GM18861 (cell line): ENCODE results near the gene TAF3.

ENCODE experiments used
- ATAC-seq: cut with Tn5 transposase; IDR thresholded peaks from one replicate; pipeline ENCODE4 v1.9.1; 2021; ENCODE audit not compliant: unreplicated experiment

The TAF3 gene

GRCh38 chr10:7876541-7877127 is 58.3 kb downstream of the TAF3 start:
- ATAC-seq: no peak

DNA sequence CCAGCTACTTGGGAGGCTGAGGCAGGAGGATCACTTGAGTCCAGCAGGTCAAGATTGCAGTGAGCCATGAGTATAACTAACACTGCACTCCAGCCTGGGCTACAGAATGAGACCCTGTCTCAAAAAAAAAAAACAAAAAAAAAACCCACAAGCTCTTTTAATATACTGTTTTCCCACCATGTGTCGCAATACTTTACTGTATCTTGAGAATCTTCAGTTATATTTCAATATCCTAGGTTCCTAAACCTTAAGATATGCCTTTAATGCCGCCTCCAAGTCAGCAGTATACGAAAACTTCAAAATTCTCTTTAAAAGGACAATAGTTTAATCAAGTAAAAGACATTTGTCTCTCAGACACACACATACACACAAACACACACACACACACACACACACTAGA is 62.8 kb downstream of the TAF3 start:
- no peak for ATAC-seq

DNA sequence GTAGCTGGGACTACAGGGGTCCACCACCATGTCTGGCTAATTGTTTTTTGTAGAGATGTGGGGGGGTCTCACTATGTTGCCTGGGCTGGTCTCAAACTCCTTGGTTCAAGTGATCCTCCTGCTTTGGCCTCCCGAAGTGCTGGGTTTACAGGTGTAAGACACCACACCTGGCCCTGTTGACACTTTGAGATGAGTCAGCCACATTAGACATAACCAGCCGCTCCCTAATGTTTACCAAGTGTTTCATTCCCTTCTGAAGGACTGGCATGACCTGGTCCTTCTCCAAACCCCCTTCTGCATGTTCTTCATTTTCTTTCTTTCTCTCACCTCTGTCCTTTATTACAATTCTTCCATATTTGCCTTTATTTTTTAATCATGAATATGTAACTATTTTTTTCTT is 67.8 kb downstream of the TAF3 start:
- ATAC-seq: no peak

GRCh38 chr10:7887174-7887816 is 69.0 kb downstream of the TAF3 start:
- no peak for ATAC-seq

- no peak for ATAC-seq
These were observed 71.7 kb downstream of the TAF3 start for GRCh38 chr10:7889947-7890542.

DNA sequence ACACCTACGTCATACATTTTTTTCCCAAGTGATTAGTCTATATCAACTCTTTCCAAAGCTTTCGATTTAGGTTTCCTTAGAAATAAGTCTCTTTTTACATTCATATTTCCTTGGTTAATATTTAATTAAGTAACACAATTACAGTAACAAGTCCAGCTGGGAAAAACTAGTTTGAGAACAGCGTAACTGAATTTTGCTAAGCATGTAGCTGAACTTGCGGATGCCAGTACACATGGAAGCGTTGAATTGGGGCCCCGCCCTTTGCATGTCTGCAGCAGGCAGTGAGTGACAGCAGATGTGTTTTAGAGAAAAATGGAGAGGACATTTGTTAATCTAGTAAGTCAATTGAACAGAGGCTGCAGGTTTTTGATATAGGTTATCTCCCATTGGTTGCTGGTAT is 72.5 kb downstream of the TAF3 start:
- no peak for ATAC-seq

DNA sequence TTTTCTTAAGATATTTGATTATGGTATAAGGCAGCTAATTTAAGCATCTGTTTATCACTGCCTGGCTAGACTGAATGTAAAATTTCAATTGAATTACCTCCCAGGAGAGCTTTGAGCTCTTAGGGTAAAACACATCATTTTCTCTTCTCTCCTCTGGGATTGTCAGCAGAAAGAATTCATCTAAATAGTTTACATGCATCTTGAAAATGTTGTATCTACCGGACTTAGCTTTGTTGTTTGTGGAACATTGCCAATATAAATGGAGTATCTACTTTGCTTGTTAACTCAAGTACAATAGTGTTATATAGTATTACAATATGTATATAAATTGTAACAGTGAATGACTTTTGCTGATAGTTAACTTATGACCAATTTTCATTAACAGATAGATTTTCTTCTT is 73.3 kb downstream of the TAF3 start:
- no peak for ATAC-seq

DNA sequence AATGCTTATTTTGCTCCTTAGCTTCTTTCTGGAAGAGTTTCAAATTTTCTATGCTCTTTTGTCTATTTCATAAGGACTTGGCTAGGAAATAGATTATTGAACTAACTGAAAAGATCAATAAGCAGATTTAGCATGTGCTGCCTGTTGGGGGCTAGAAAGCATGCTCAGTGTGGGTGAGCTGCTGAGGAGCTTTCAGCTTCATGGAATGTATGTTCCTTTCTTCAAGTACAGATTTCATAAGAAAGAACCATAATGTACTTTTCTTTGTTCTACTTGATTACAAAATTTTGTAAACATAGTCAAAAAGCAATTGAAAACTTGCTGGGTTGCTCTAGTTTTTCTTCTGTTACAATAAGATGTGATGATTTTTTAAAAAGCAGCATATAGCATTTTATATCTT is 73.8 kb downstream of the TAF3 start:
- ATAC-seq: no peak

DNA sequence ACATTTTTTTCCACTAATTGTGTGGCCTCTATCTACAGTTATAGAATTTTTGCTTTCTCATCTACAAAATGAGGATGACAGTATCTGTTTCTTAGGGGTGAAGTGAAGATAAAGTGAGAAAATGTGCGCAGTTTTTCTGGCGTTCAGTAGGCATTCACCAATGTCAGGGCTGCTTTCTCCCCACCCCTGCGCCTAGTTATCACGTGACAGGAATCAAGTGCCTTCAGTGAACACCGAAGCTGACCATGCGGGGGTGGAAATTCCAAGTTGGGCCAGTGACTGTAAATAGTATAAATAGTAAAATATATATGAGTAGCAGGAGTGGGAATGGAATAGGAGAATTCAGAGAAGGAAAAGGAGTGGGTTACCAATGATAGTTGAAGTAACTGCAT is 77.4 kb downstream of the TAF3 start:
- no peak for ATAC-seq

GRCh38 chr10:7896297-7896696 is 78.0 kb downstream of the TAF3 start:
- ATAC-seq: no peak

DNA sequence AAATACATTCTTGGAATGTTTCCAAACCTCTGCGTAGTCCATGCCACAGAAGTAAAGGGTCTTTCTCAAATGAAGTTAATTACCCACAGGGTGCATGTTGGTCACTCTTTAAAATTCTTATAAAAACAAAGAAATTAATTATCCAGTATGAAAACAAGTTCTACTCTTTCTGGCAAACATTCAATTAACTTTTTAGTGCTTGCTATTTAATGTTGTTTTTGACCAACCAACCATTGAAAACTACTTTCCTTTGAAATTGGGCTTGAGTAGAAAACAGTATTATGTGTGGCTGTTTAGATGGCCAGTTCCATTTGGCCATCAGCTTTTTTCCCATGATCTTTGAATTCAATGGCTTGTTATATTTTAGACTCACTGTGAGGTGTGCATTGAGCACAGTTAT is 83.0 kb downstream of the TAF3 start:
- ATAC-seq: no peak

DNA sequence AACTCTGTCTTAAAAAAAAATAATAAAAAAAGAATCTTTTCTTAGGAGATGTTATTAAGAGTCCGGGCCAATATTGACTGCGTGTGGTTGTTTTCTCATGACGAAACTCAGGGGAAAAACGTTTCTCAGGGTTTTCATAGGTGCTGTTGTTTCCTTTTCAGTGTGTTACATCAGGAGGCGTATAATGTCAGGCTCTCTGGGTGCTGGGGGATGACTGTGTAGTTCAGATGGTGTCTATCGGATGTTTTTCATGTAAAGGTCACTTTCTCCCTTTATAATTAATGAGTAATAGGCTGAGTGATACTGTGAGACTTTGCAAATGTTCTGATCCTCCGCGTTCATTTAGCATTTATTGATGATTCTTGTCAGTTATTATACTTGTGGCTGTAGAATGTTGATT is 84.1 kb downstream of the TAF3 start:
- ATAC-seq: no peak

- ATAC-seq: no peak
These were observed 85.5 kb downstream of the TAF3 start for GRCh38 chr10:7903851-7904250.

DNA sequence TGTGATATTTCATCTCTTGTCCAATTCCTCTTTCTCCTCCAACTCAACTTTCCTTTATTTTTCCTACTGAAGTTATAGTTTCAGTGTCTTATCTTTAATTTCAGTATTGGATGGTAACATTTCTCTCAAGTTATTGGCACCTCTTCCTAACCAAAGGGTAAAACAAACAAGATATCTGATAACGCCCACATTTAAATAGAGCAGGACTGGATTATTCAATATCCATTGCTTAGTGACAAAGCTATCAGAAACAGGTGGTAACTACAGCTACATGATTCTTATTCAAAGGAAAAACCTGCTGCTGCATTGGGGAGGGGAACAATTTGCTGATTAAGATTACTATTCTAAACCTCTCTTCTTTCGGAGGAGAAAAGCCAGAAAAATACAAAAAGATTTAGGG is 87.8 kb downstream of the TAF3 start:
- ATAC-seq: no peak

DNA sequence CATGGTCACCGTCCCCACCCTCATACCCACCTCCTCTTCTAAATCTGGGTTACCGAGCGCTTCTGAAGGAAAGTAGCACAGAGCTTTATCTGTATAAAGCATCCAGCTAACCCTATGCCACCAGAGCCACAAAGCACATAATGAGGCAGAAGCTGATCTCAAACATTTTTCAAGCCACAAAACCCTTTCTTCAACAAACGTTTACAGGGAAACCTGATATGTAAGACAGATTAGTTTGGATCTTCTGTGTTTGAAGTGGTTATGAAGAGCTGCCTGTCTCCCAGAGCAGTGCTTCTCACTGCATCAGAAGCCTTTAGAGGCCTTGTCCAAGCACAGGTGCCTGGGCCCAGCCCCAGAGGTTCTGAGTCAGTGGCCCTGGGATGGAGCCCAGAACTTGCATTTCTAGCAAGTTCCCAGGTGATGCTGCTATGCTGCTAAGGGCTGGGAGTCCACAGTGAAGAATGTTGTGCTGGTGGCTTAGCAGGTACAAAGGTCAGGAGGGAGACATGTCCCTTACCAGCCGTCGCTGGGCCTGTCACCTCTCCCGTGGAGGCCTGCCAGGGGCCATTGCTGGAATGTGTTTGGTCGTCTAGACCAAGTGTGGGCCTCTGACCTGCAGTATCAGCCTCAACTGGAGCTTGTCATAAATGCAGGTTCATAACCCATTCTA is 90.4 kb downstream of the TAF3 start:
- ATAC-seq: no peak

GRCh38 chr10:7913126-7913872 is 95.0 kb downstream of the TAF3 start:
- no peak for ATAC-seq

DNA sequence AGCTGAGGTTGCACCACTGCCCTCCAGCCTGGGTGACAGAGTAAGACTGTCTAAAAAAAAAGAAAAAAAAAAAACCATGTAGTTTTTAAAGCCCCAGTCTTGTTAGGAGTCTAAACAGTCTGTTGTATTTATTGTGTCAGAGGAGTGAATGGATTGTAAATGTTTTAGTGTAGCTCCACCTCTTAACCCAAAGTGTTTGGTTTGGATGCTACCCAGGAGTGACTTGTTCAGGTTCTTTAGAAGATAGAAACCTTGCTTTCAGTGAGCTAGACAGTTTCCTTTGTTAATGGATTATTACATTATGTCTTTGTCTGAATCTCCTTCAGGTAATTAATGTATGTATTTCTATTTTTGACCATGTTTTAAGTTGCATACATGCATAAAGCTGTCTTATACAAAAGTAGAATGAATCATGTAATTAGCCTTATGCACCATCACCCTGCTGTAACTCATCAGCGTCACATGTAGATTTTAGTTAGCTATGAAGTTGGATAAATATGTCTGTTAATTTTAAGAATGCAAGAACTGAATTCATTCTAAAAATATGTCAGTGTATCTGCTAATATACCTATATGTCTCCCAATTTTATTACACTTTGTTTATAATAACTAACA is 97.7 kb downstream of the TAF3 start:
- no peak for ATAC-seq

DNA sequence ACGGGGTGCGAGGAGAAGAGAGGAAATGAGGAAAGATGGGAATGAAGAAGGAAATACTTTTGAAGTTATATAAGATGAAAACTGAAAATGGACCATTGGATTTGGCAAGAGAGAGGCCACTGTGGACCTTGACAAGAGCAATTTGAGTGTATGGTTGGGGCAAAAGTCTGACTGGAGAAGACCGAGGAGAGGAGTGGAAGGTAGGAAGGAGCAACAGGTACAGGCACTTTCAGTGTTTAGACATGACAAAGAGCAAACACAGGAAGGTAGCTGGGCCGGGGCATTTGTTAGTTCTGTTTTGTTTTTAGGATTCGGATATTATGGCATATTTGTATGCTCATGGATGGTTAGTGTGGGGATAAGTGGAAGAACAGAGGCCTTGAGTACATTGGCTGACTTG is 99.4 kb downstream of the TAF3 start:
- ATAC-seq: no peak

GRCh38 chr10:7922707-7923106 is 104.4 kb downstream of the TAF3 start:
- ATAC-seq: no peak

DNA sequence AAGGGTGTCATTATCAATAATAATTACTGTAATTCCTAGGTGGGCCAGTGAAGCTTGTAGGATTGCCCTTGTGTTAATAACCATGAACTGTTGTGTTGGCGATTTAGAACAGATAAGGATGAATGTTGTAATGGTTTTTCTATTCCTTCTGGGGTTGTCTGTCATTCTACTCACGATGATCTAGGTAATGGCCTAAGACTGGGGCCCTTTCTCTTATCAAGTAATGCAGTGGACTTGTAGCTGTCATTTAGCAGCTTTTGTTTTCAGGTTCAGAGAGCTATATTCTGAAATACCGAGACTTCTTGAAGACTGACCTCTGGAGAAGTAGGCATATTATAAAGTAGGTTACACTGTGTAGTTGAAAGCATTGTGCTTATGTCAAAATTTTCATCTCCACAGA is 110.2 kb downstream of the TAF3 start:
- ATAC-seq: no peak
